Endothelial cell of umbilical vein (primary cell): Measurements from ENCODE around the gene FAM120B. TPM values are rescaled to one million over a fixed set of nuclear protein-coding genes. Genes with fewer than 3 reads are reported as not detected.
A peak's percentile ranks its signal among the peaks of the same experiment; 100 is the strongest.

Experiments used
- BruUV-seq: library from RNA; stranded (reverse); fragments of 400-500 nt; replicated peaks from 2 replicates; lab custom pipeline; 2021; lab: Mats Ljungman, UMichigan
- CTCF ChIA-PET: fragments of 300-600, 350-600 bp; sonication (Branson Sonifier 250); formaldehyde crosslinking; loops from one replicate; lab custom pipeline; 2021; ENCODE audit warnings: antibody characterized with exemption, inconsistent platforms; lab: Charles Lee
- POLR2A ChIA-PET: fragments of 300-600, 350-600 bp; sonication (Branson Sonifier 250); formaldehyde crosslinking; loops from one replicate; lab custom pipeline; 2021; ENCODE audit warnings: antibody characterized with exemption, inconsistent platforms; lab: Charles Lee
- DNase-seq: peaks from one replicate; pipeline ENCODE4 v3.0.0-alpha.2; 2011; ENCODE audit warnings: low read depth, low spot score
- FAIRE-seq: peaks from 2 replicates; lab custom pipeline; 2011; peaks lifted over from hg19 to GRCh38; lab: Jason Lieb, UNC
- H2AFZ ChIP-seq: 2 replicates; pipeline ENCODE4 v1.6.0; 2012; ENCODE audit warnings: low read depth, low read length, control low read depth, inconsistent platforms
- H3K27ac ChIP-seq: 2 replicates; pipeline ENCODE4 v1.5.1; 2011; ENCODE audit warnings: low read depth, mild to moderate bottlenecking, control low read depth, low read length, moderate library complexity; ENCODE audit not compliant: insufficient read depth
- H3K27me3 ChIP-seq, 2 experiments: 2 replicates each; pipeline versions ENCODE4 v1.6.0 to v1.6.1; 2011; ENCODE audit warnings: low read length in 2 of 2, mixed read lengths in 1 of 2; ENCODE audit not compliant: control insufficient read depth in 2 of 2, insufficient read depth in 2 of 2
- H3K36me3 ChIP-seq, 2 experiments: 2 replicates in 1 of 2; 3 replicates in 1 of 2; pipeline ENCODE4 v1.5.1; 2011; ENCODE audit warnings: low read length in 2 of 2, mild to moderate bottlenecking in 1 of 2, moderate library complexity in 1 of 2; ENCODE audit not compliant: control insufficient read depth in 2 of 2, insufficient read depth in 2 of 2; ENCODE audit errors: extremely low read depth in 1 of 2
- H3K4me1 ChIP-seq: 3 replicates; pipeline ENCODE4 v1.5.1; 2011; ENCODE audit warnings: mild to moderate bottlenecking, low read length; ENCODE audit not compliant: control insufficient read depth, insufficient read depth; ENCODE audit errors: extremely low read depth
- H3K4me2 ChIP-seq: 2 replicates; pipeline ENCODE4 v1.6.1; 2011; ENCODE audit warnings: low read length, control low read depth, mixed read lengths; ENCODE audit not compliant: insufficient read depth
- H3K4me3 ChIP-seq, 3 experiments: fragments of 200-600 bp in 1 of 3; sonication (generic), shearing (Covaris generic) in 1 of 3; replicated peaks in 1 of 3; 2 replicates each; pipeline ENCODE4 v1.5.1; 2011 to 2016; ENCODE audit warnings: control low read depth in 3 of 3, low read length in 3 of 3, mild to moderate bottlenecking in 2 of 3, inconsistent platforms in 1 of 3, low read depth in 1 of 3, moderate library complexity in 1 of 3; ENCODE audit not compliant: insufficient read depth in 1 of 3
- H3K79me2 ChIP-seq: 2 replicates; pipeline ENCODE4 v1.6.0; 2012; ENCODE audit warnings: low read length, inconsistent platforms; ENCODE audit not compliant: control insufficient read depth, insufficient read depth
- H3K9ac ChIP-seq: replicated peaks from 2 replicates; pipeline ENCODE3; 2011; ENCODE audit warnings: low read length, control low read depth; ENCODE audit not compliant: insufficient read depth; ENCODE audit errors: extremely low read depth
- H3K9me1 ChIP-seq: replicated peaks from 3 replicates; pipeline ENCODE4 v1.6.0; 2011; ENCODE audit warnings: mild to moderate bottlenecking, low read length; ENCODE audit not compliant: control insufficient read depth, insufficient read depth; ENCODE audit errors: extremely low read depth
- H3K9me3 ChIP-seq: replicated peaks from 2 replicates; pipeline ENCODE4 v1.5.1; 2012; ENCODE audit warnings: low read length, inconsistent platforms; ENCODE audit not compliant: control insufficient read depth, insufficient read depth
- H4K20me1 ChIP-seq: replicated peaks from 2 replicates; pipeline ENCODE3; 2011; ENCODE audit warnings: mild to moderate bottlenecking, low read length; ENCODE audit not compliant: control insufficient read depth, insufficient read depth; ENCODE audit errors: extremely low read depth
- CTCF ChIP-seq, 2 donors: IDR thresholded peaks; 1 replicate in 1 of 2; 2 replicates in 1 of 2; pipeline ENCODE4 v1.5.1; 2011; ENCODE audit warnings: low read length in 2 of 2, mild to moderate bottlenecking in 2 of 2, moderate library complexity in 2 of 2, control low read depth in 1 of 2, inconsistent platforms in 1 of 2, low read depth in 1 of 2; ENCODE audit not compliant: insufficient read depth in 1 of 2; ENCODE audit errors: extremely low read depth in 1 of 2
- EZH2 ChIP-seq: IDR thresholded peaks from 2 replicates; pipeline ENCODE4 v1.6.1; 2012; ENCODE audit warnings: borderline replicate concordance, low read depth, mild to moderate bottlenecking, moderate library complexity, low read length, inconsistent platforms; ENCODE audit not compliant: severe bottlenecking
- FOS ChIP-seq: IDR thresholded peaks from 2 replicates; pipeline ENCODE4 v1.6.1; 2011; ENCODE audit warnings: mild to moderate bottlenecking, low read length, moderate library complexity, borderline replicate concordance; ENCODE audit not compliant: insufficient read depth
- POLR2A ChIP-seq: IDR thresholded peaks from 2 replicates; pipeline ENCODE4 v1.6.1; 2012; ENCODE audit warnings: low read depth, mild to moderate bottlenecking, control low read depth, low read length
- POLR2AphosphoS5 ChIP-seq: IDR thresholded peaks from 2 replicates; pipeline ENCODE4 v1.6.1; 2012; ENCODE audit warnings: low read depth, mild to moderate bottlenecking, control low read depth, low read length, moderate library complexity; ENCODE audit not compliant: insufficient read depth
- dilution Hi-C: fragments of 300-500 bp; cut with MboI; formaldehyde crosslinking; loops from one replicate; pipeline ENCODE4 v1.15.0; 2019; ENCODE audit warnings: low sequenced_read_pairs; ENCODE audit not compliant: extremely low pct_ligation_motif_present
- intact Hi-C: fragments of 100-400 bp; cut with micrococcal nuclease; formaldehyde crosslinking; loops from one replicate; pipeline ENCODE4 v1.10.0; 2022
- polyA plus RNA-seq, 4 experiments: library from polyadenylated mRNA; depleted of rRNA in 3 of 4; stranded (reverse) in 3 of 4; unstranded in 1 of 4; fragments of >200 nt; gene quantifications; 2 replicates each; pipeline versions ENCODE4 v1.2.1 to v1.2.3, GENCODE V29; 2011 to 2012; ENCODE audit warnings: missing spikeins in 1 of 4
- total RNA-seq: library from RNA; stranded (reverse); gene quantifications from 2 replicates; pipeline ENCODE4 v1.2.3, GENCODE V29; 2021

Gene FAM120B
- total and polyA plus RNA-seq, 2 donors (not counting 3 experiments of a cell fraction or from before 2014, with no cell fraction given), result 10.8 to 28.2 TPM

GRCh38 chr6:170290296-170291128 lies 16.0 kb upstream of the FAM120B start, which contains the start of gene DLL1:
Gene DLL1 (minus strand): TSS chr6:170291078. CDS start chr6:170290139, 939 bp downstream.
- FAIRE-seq, result peak; percentile 4
- H4K20me1 ChIP-seq, result no peaks in the 10 kb centered on the region
- ChIA-PET POLR2A (interaction anchor here (0.6 kb wide), 1 partner anchor 46 kb away, joined by 4 read pairs; no protein-coding TSS in a partner anchor), CTCF (interaction anchor here (0.7 to 7.1 kb wide), 6 partner anchors 16 to 500 kb away, joined by 3 to 62 read pairs (median 4); partner anchors contain the start of gene FAM120B)
- peak; percentile 30 for TF ChIP-seq POLR2AphosphoS5
- no peak for TF ChIP-seq FOS
- no peak for TF ChIP-seq CTCF (IDR thresholded peaks at IDR 0.05; ENCODE audit: extremely low read depth in 1 of 2, insufficient read depth in 1 of 2, low read depth in 1 of 2, low read length in 2 of 2)
- peak; percentile 46 for TF ChIP-seq EZH2
- peak; percentile 12 for TF ChIP-seq POLR2A
- H3K27ac ChIP-seq, result no peak within 1 kb of the TSS
- H3K79me2 ChIP-seq, result no peaks in the 10 kb centered on the region
- intact Hi-C loops (loop anchor here (1.0 to 5.0 kb wide), 5 partner anchors 112 to 460 kb away; no protein-coding TSS in a partner anchor), dilution Hi-C loops (no loop called here)
- peak within 1 kb of the TSS; percentile 29 for H3K9ac ChIP-seq
- BruUV-seq, result no TSS peak
- H3K4me2 ChIP-seq, result peak within 1 kb of the TSS; percentile 84
- H3K9me1 ChIP-seq, result no peaks in the 10 kb centered on the region
- peak within 1 kb of the TSS; percentile 60 to 82 (median 73) for H3K4me3 ChIP-seq
- H3K4me1 ChIP-seq, result peaks cover 24% of the 10 kb centered on the region
- H3K36me3 ChIP-seq, result peaks cover 0 to under 1% of the 10 kb centered on the region in 2 experiments
- H2AFZ ChIP-seq, result peak within 1 kb of the TSS; percentile 85
- DNase-seq, result peak; percentile 52
- H3K9me3 ChIP-seq, result no peaks in the 10 kb centered on the region
- peaks cover 35 to 66% of the 10 kb centered on the region in 2 experiments for H3K27me3 ChIP-seq
